HG03039 (cell line): ENCODE data around the gene STRN.
A peak's percentile ranks its signal among the peaks of the same experiment; 100 is the strongest.
"Not testable (repeated sequence)": the region's sequence is repeated elsewhere in the genome, so short reads cannot be mapped to it uniquely, and the experiment has no call there.

Source experiments
- ATAC-seq: cut with Tn5 transposase; IDR thresholded peaks from one replicate; pipeline ENCODE4 v1.9.1; 2021; ENCODE audit warnings: mild to moderate bottlenecking, moderate library complexity; ENCODE audit not compliant: unreplicated experiment

Gene STRN

DNA sequence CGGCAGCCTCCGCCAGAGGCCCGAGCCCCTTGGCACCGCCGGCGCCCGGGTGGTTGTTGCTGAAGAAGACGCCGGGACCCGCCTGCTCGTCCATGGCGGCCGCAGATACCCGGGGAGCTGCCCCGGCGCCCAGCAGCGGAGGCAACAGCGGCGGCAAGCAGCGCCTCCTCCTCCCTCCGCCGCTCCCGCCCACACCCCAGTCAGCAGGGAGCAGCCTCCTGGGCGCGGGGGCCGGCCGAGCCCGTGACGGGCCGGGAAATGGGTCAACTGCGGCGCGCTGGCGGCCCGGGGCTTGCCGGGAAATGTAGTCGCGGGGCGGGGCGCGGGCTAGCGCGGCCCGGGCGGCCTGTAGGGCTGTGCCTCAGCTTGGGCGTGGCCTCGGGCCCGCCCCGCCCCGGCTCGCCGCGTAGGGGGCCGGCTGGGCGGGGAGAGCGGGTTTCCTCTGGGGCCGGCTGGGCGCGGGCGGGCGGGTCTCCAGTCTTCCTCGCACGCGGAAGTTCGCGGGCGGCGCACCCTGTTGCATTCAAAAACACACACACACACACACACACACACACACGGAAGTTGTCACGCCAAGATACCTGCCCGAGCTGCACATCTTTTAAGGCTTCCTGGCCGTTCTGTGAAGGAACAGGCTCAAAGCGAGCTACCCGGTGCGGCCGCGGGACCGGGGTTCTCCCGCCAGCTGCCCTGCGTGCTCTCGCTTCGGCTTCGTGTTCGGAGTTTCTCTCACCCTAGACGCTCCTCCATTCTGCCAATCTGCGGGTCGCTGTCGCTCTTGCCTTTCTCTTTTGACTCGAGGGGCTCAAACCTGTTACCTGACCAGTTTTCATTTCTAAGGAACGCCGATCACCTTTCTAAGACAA, at the start of gene STRN:
Gene STRN (minus strand): TSS at position 167 of the 866 bp plus-strand sequence. CDS start 73 bp downstream, at position 94.
- ATAC-seq, result peak; percentile 97

- no peak for ATAC-seq
Observed at GRCh38 chr2:37013315-37013641, 46.9 kb upstream of the STRN start.

- ATAC-seq, result no peak
Observed at GRCh38 chr2:37011130-37011529, 44.8 kb upstream of the STRN start.

DNA sequence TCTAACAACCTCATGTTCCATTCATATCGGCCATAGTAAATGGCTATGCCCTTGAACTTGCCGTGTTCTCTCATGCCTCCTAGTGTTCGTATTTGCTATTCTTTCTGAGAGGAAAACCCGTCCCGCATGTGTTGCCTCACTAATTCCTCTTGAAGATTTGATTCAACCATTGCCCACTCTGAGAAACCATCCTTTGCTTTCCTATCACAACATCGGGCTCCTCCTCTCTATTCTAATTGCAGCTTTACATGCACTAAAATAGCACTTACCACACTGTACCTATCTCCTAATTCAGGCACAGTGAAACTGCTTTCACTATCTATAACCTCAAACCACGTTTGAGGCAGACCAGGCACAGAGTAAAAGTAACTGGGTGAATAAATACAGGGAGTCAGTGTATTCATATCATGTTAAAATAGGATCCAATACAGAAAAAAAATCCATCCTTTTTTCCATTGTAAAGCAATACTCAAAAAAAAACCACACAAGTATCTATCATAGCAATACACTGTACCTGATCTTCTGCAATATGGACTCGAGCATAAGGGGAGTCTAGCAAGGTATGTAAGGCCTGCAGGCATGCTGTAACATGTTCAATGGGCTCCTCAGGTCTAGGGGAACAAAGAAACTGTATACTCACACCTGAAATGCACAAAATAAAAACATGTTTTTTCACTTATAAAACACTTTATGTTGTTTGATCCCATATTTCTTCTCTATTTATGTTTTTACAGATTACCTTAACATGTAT, 39.0 kb upstream of the STRN start:
- ATAC-seq, result peak; percentile 99

DNA sequence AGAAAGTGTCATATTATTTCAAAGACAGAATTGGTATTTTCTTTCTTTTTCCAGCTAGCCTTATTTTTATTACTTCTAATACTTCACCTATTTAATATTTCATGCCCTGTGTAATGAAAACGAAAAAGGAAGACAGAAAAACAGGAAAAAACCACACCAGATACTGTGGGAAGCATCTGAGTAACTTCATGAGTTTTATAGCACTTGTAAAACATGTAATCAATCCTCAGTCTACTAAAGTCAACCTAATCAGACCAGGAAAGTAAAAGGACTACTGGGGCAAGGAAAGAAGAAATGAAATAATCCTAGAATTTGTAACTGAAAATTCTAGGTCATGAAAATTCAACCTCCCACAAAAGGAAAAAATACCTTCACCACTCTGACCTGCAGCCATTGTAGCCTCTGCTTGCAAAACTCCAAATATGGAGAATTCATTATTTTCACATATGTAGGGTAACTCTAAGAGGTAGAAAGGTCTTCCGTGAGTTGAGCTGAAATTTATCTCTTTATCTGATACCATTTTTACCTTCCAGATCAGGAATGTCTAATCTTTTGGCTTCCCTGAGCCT, 34.7 kb upstream of the STRN start:
- ATAC-seq, result no peak

DNA sequence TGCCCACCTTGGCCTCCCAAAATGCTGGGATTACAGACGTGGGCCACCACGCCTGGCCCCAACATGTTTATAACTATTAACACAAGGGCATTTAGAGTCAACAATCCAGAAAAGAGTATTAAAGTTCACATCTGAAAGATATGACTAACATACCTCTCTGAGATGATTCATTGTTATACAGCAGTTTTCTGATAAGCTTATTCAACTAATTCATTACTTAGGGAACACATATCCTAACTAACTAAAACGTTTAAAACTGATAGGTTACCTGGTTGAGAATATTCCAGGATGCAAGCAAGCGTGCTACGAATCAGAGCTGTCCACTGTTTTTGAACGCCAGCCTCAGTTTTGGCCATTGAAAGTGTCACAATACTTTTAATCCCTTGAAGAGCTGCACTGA, 34.0 kb upstream of the STRN start:
- ATAC-seq, result no peak

GRCh38 chr2:36999416-36999815, 33.1 kb upstream of the STRN start:
- not testable (repeated sequence) for ATAC-seq

DNA sequence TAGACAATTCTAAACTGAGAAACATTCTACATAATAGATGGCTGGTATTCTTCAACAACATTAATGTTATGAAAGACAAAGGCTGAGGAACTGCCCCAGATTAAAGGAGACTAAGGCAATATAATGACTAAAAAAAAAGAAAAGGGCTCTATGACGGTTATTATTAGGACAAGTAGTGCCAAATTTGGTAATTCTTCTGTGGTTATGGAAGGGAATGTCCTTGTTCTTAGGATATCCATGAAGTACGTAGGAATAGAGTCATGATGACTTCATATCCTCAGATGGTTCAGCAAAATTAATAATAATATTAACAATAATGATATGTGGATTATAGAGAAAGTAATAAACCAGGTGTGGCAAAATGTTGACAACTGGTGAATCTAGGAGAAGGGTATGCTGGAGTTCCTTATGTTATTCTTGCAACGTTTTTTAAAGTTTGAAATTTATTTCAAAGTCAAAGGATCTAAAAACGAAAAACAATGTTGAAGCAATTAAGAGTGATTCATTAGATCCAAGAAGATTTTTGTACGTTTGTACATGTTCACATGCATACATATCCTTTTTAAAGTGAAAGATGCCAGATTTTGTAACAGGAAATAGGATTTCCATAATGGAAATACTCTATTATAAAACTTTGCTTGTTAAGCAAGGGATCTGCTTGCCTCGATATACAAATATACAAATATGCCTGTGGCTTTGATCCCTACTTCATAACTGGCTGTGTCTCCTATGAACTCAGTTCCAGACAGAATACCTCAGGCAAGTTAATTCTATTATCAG, 27.7 kb upstream of the STRN start:
- ATAC-seq, result no peak

GRCh38 chr2:36988008-36988407, 21.7 kb upstream of the STRN start:
- no peak for ATAC-seq

DNA sequence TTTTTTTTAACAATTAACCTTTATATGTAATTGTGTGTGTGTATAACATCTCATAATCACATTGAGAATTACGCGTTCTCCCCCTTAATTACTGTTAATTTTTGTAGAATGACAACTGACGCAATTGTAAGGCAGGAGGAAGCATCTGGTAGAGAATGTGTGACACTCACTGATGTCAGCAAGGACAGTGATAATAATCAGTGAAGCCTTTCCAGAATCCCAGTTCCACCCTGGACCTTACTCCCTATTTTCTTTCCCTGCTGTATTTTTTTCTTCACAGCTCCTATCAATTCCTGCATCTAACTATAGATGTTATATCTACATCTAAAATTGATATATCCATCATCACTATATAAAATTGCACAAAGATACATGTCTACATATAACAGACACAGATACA, 16.1 kb upstream of the STRN start:
- ATAC-seq, result no peak

DNA sequence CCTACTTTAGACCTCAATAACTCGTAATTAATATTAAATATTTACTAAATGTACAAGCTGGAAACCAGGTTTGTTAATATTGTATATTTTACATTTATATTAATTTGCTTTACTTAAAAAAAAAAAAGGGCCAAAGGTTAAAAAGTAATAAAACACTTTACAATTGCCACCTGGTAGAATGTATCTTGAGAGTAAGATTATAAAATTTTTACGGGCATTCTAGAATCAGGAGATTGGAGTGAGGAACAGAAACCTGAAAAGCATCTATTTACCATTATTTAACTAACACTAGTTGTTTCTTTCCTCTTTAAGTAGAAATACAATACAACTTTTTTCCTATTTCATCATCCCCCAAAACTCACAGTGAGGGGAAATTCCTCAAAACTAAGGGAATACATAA, 15.6 kb upstream of the STRN start:
- no peak for ATAC-seq

- ATAC-seq, result not testable (repeated sequence)
Observed at GRCh38 chr2:36979007-36979406, 12.7 kb upstream of the STRN start.

DNA sequence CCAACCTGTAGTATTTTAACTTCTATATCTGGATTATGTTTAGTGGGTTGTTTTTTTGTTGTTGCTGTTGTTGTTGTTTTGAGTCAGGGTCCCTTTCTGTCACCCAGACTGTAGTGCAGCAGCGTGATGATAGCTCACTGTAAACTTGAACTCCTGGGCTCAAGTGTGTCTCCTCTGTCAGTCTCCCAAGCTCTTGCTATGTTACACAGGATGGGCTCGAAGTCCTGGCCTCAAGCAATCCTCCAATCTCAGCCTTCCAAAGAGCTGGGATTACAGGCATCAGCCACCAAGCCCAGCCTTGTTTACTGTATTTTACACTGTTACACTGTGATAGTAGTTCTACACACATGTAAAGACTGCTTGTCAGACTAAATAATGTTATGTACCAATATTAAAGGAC, 9.7 kb upstream of the STRN start:
- no peak for ATAC-seq

- ATAC-seq, result no peak
Observed at GRCh38 chr2:36975306-36975705, 9.0 kb upstream of the STRN start.

DNA sequence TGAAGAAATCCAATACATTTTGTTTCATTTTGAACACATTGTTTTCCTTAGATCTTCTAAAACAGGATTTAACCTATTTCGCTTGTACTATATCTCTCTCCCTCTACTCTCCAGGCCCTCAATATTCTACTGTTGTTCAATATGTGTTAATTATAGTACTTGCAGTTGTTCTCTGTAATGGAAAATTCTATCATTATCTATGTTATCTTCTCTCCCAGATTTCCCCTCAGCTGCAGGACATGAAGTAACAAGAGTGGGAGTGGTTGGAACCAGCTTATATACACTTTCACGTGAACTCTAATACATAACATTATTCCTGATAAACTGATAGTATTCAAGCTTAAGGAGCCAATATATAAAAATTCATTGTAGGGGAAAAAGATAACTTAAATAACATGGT, 7.0 kb upstream of the STRN start:
- ATAC-seq, result no peak

- no peak for ATAC-seq
Observed at GRCh38 chr2:36971990-36972389, 5.7 kb upstream of the STRN start.

GRCh38 chr2:36967236-36967876, 1.0 kb upstream of the STRN start:
- ATAC-seq, result no peak

- peak; percentile 28 for ATAC-seq
Observed at GRCh38 chr2:36965751-36966369, 476 bp downstream of the STRN start.

DNA sequence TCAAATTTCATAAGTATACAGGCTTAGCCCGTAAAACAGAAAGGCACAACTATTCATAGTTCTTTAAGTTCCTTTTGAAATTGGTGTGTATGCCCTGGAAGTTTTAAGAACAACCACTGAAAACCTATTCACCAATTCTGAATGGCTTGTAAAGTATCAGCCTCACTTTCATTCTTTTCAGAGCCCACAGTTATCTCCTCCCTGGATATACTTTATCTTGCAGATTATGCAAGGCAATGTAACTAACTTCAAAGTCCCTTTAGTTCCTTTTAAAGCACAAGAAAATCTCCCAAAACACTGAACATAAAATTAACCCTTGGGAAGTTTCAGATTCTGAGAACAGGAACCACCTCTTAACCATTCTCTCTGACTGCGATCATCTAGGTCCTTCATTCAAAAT, 1.1 kb downstream of the STRN start:
- no peak for ATAC-seq

DNA sequence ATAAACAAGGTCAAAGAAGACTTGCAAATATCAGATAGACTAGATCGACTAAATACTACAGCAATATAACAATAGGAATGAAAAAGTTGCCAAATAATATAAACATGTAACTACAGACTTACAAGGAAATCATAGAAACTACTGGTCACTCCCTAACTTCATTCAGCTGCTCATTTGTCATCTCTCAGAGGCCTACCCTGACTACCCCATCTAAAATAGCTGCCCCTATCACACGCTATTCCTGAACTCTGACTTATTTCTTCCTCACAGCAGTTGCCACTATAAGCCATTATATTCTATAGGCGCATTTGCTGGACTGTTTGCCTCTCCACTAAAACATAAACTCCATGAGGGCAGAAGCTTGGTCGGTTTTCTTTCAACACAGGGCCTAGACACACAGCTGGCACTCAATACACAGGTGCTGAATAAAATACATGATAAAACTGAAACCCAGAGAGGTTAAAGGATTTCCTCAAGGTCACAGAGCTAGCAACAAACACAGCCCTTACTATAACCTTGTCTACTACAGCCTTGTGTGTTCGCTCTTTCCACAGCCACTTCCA, 1.8 kb downstream of the STRN start:
- no peak for ATAC-seq
